Progenitor cell of endocrine pancreas (in vitro differentiated cells): ENCODE results near the gene PTPN4. TPM values are rescaled to one million over a fixed set of nuclear protein-coding genes. Genes with fewer than 3 reads are reported as not detected.

ENCODE experiments used
- DNase-seq: peaks from one replicate; pipeline ENCODE4 v3.0.0; 2021; ENCODE audit warnings: low spot score; ENCODE audit not compliant: unreplicated experiment
- H3K27ac Mint-ChIP-seq: 2 replicates; pipeline ENCODE4 v1.8.0; 2021; ENCODE audit warnings: mild to moderate bottlenecking, moderate library complexity, mixed read lengths
- H3K27me3 Mint-ChIP-seq: 2 replicates; pipeline ENCODE4 v1.8.0; 2021; ENCODE audit warnings: mixed read lengths
- H3K36me3 Mint-ChIP-seq: 2 replicates; pipeline ENCODE4 v1.8.0; 2022; ENCODE audit warnings: mixed read lengths; ENCODE audit not compliant: insufficient read depth
- H3K4me1 Mint-ChIP-seq: 2 replicates; pipeline ENCODE4 v1.8.0; 2021; ENCODE audit warnings: low read depth, mixed read lengths
- H3K4me3 Mint-ChIP-seq: 2 replicates; pipeline ENCODE4 v1.8.0; 2021; ENCODE audit warnings: low read depth, mild to moderate bottlenecking, moderate library complexity, mixed read lengths
- H3K9me3 Mint-ChIP-seq: 2 replicates; pipeline ENCODE4 v1.8.0; 2021; ENCODE audit warnings: low read depth, mixed read lengths
- total RNA-seq: library from RNA; stranded (reverse); gene quantifications from 2 replicates; pipeline ENCODE4 v1.2.1, GENCODE V29; 2021
- TF ChIP-seq, protein P1 (sequence below): fragments of 200-600 bp; sonication (generic); IDR thresholded peaks from one replicate; pipeline ENCODE4 v1.5.0; 2021; ENCODE audit warnings: antibody characterized with exemption, mild to moderate bottlenecking; ENCODE audit not compliant: unreplicated experiment

Gene PTPN4
- total RNA-seq, 1 donor from 2014 or later, result 59.1 TPM

DNA sequence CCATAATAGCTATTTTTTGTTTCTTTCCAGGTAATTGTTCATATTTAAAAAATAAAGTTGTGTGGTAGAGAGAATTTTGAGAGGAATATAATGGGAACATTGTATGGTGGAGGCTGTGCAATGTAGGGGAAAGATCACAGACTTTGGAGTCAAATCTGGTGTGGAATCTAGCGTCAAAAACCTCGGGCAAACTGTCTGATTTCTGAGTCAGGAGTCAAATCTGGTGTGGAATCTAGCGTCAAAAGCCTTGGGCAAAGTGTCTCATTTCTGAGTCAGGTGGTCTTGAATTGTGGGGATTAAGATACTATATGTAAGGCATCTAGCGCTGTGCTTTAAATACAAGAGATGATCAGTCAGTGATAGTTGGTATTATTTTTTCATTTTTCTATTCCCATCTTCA is 5.1 kb downstream of the PTPN4 start:
- Mint-ChIP-seq H3K36me3 (peaks cover 3% of the 10 kb centered on the region), H3K9me3 (peaks cover 4% of the 10 kb centered on the region), H3K4me3 (no peak overlapping the region), H3K27me3 (no peaks in the 10 kb centered on the region), H3K4me1 (peaks cover 36% of the 10 kb centered on the region), H3K27ac (no peak overlapping the region)
- no peak for DNase-seq
- TF ChIP-seq, protein P1, sequence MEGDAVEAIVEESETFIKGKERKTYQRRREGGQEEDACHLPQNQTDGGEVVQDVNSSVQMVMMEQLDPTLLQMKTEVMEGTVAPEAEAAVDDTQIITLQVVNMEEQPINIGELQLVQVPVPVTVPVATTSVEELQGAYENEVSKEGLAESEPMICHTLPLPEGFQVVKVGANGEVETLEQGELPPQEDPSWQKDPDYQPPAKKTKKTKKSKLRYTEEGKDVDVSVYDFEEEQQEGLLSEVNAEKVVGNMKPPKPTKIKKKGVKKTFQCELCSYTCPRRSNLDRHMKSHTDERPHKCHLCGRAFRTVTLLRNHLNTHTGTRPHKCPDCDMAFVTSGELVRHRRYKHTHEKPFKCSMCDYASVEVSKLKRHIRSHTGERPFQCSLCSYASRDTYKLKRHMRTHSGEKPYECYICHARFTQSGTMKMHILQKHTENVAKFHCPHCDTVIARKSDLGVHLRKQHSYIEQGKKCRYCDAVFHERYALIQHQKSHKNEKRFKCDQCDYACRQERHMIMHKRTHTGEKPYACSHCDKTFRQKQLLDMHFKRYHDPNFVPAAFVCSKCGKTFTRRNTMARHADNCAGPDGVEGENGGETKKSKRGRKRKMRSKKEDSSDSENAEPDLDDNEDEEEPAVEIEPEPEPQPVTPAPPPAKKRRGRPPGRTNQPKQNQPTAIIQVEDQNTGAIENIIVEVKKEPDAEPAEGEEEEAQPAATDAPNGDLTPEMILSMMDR, result no peak

DNA sequence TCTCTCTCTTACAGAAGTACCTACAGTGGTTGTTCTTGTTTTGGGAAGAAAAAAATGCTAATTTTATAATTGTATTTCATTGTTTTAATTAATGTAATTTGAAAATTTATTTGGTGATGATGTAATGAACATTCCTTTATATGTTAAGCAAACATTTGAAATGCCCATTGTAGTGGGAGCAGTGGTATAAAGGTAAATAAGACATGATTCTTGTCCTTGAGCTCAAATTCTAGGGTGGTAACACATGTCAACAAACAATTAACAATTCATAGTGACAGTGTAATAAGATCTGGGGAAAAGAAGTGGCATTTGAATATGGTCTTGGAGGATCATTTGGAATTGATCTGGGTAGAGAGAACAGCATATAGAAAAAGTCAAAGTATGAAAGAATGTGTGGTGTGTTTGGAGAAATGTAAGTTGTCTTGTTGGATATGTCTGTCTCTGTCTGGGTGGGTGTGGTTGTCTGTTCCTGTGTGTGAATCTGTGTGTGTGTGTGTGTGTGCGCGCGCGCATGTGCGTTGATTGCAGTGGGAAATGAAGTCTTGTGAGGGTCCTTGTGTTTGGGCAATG is 5.8 kb downstream of the PTPN4 start:
- peaks cover 4% of the 10 kb centered on the region for H3K9me3 Mint-ChIP-seq
- H3K36me3 Mint-ChIP-seq, result peaks cover 3% of the 10 kb centered on the region
- H3K27me3 Mint-ChIP-seq, result no peaks in the 10 kb centered on the region
- no peak overlapping the region for H3K4me3 Mint-ChIP-seq
- H3K27ac Mint-ChIP-seq, result no peak overlapping the region
- peaks cover 34% of the 10 kb centered on the region for H3K4me1 Mint-ChIP-seq
- DNase-seq, result no peak
- TF ChIP-seq, protein P1, result no peak

DNA sequence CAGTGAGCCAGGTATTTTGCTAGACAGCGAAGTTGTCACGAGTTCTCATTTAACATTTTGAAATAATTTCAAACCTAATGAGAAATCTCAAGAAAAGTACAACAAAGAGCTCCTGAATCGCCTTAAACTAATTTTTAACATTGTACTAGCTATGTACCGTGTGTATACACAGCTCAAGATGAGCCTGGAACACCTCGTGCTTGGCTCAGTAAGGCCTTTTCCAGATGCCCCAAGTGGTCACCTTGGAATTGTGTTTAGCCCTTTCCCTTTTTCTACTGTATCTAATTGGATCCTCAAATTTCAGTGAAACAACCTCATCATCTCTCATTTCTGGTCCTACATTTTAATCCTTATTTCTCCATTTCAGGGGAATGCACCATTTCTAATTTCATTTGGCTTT is 7.2 kb downstream of the PTPN4 start:
- peaks cover 24% of the 10 kb centered on the region for H3K4me1 Mint-ChIP-seq
- H3K4me3 Mint-ChIP-seq, result no peak overlapping the region
- no peak overlapping the region for H3K27ac Mint-ChIP-seq
- peaks cover 3% of the 10 kb centered on the region for H3K36me3 Mint-ChIP-seq
- DNase-seq, result no peak
- peaks cover 4% of the 10 kb centered on the region for H3K9me3 Mint-ChIP-seq
- H3K27me3 Mint-ChIP-seq, result no peaks in the 10 kb centered on the region
- TF ChIP-seq, protein P1, result peak; percentile 15

DNA sequence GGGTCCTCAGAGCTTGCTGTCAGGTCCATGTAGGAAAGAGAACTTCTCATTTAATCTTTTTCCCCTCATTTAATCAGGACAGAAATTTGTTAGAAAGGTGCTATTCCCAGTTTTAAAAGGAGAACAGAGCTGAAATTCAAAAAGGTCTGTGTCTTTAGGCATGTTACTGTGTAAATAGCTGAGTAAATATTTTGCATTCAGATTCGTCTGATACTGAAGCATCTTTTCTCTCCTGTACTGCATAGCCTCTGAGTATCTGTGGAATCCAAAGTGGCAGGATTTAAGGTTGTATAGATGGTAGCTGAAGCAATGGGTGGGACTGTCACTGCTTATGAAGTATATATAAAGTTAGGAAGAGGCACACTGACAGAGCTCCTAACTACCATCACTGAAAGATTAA is 9.0 kb downstream of the PTPN4 start:
- Mint-ChIP-seq H3K27ac (no peak overlapping the region), H3K9me3 (peaks cover 4% of the 10 kb centered on the region), H3K4me3 (no peak overlapping the region), H3K27me3 (no peaks in the 10 kb centered on the region), H3K36me3 (peaks cover 3% of the 10 kb centered on the region), H3K4me1 (peaks cover 13% of the 10 kb centered on the region)
- TF ChIP-seq, protein P1, result no peak
- no peak for DNase-seq

DNA sequence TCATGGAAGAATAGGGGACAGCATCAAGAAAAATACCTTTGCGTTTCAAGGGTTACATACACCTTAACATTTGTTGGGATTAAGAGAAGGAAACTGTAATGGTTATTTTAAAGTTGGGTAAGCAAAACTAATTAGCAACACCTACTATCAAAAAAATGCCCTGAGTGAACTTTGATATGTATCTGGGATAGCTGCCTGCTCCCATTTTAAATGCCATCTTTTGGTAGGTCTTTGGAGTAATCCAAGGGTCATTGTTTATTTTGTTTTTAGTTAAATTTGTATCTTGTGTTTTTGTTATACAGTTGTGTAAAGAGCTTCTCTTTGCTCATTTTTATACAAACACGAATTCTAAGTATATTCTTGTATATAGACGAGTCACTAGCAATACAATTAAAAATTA is 9.9 kb downstream of the PTPN4 start:
- no peak overlapping the region for H3K4me3 Mint-ChIP-seq
- H3K4me1 Mint-ChIP-seq, result peaks cover 9% of the 10 kb centered on the region
- H3K9me3 Mint-ChIP-seq, result peaks cover 4% of the 10 kb centered on the region
- no peak for DNase-seq
- H3K27ac Mint-ChIP-seq, result no peak overlapping the region
- H3K27me3 Mint-ChIP-seq, result no peaks in the 10 kb centered on the region
- TF ChIP-seq, protein P1, result no peak
- H3K36me3 Mint-ChIP-seq, result peaks cover 8% of the 10 kb centered on the region
